ENCODE results near the gene OR2B2. TPM values are rescaled to one million over a fixed set of nuclear protein-coding genes. Genes with fewer than 3 reads are reported as not detected.
A peak's percentile ranks its signal among the peaks of the same experiment; 100 is the strongest.

The OR2B2 gene
- total and polyA plus RNA-seq, 2 of the 4 experiments (the other 2 are of a cell fraction): not detected

DNA sequence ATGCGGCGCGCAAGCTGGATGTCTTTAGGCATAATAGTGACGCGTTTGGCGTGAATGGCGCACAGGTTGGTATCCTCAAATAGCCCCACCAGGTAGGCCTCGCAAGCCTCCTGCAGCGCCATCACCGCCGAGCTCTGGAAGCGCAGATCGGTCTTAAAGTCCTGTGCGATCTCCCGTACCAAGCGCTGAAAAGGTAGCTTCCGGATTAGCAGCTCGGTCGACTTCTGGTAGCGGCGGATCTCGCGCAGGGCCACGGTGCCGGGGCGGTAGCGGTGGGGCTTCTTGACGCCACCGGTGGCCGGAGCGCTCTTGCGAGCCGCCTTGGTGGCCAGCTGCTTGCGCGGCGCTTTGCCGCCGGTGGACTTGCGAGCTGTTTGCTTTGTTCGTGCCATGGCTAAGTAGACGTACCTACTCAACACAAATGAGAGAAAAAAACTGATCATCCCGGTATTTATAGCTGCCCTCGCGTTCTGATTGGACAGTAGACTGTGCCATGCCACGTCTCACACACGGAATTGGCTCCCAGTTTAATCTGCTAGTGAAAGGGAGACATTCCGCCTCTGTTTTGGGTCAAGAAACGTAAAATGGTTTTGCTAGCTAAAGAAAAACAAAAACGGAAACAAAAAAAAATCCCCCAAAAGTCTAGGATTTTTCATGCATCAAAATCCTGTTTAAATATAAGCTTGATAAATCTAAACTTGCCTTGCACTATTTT is 40.1 kb downstream of the OR2B2 start (continued):
- no peak for TF ChIP-seq MAFK (IDR thresholded peaks at IDR 0.05; ENCODE audit: low read depth, low read length)
- TF ChIP-seq MXI1 (IDR thresholded peaks at IDR 0.05; ENCODE audit: borderline replicate concordance, low read depth, low read length): no peak

DNA sequence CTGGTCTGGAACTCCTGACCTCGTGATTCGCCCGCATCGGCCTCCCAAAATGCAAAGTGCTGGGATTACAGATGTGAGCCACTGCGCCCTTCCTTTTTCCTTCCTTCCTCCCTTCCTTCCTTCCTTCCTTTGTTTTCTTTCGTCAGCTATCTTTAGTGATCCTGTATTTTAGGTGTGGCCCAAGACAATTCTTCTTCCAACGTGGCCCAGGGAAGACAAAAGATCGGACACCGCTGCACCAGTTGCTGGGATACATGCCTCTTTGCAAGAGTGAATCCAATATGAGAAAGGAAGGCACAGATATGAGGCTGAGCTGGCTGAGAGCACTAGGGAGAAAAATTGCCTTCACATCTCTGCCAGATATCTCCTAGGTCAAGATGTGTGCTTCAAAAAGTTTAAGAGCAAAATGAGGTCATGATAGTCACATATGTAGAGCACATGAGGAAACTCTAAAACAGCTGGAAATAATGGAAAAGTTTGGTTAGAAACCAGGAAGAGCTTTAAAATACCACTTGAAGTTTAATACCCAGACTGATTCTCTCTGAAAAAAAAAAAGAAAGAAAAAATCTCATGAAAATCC is 41.8 kb downstream of the OR2B2 start:
- Histone ChIP-seq H4K8ac (ENCODE audit: low read depth in 2 of 2, low read length in 2 of 2) (no peak overlapping the region), H3K79me1 (ENCODE audit: low read depth in 1 of 2, low read length in 2 of 2) (0 out of 4 replicates have a peak, but pooled peaks cover 0 to 3% of the 10 kb centered on the region in 2 experiments), H4K20me1 (ENCODE audit: insufficient read depth, low read length) (no peaks in the 10 kb centered on the region), H2BK120ac (ENCODE audit: low read depth, low read length) (peak overlapping the region; percentile 62; the same call in 1 of the 2 replicates), H2AFZ (replicated peaks; ENCODE audit: low read length, poor library complexity) (no peak overlapping the region), H3K4me1 (ENCODE audit: control insufficient read depth, insufficient read depth, low read length) (peaks cover 3% of the 10 kb centered on the region; the same call in 1 of the 2 replicates), H3K36me3 (ENCODE audit: control insufficient read depth, insufficient read depth, low read length) (no peaks in the 10 kb centered on the region), H3K4me3 (ENCODE audit: insufficient read depth, low read depth, low read length) (no peak overlapping the region), H3K9ac (ENCODE audit: low read depth, low read length) (no peak overlapping the region), H2BK5ac (ENCODE audit: low read depth, low read length, poor library complexity, severe bottlenecking) (no peak overlapping the region), H3K27me3 (ENCODE audit: control insufficient read depth, insufficient read depth, low read length) (no peaks in the 10 kb centered on the region), H4K91ac (ENCODE audit: insufficient read depth, low read depth, low read length) (peak overlapping the region; percentile 40), H3K56ac (ENCODE audit: extremely low read depth, insufficient read depth, low read length) (no peak overlapping the region), H3K9me3 (ENCODE audit: control insufficient read depth, insufficient read depth, low read length) (no peaks in the 10 kb centered on the region), H3K23ac (ENCODE audit: low read depth, low read length) (no peak overlapping the region; the same call in 1 of the 2 replicates), H4K5ac (ENCODE audit: low read depth, low read length) (no peak overlapping the region), H2AK9ac (replicated peaks; ENCODE audit: low read depth, low read length, poor library complexity) (no peak overlapping the region), H3K27ac (ENCODE audit: insufficient read depth, low read length) (no peak overlapping the region), H3K14ac (replicated peaks; ENCODE audit: low read depth, low read length) (no peak overlapping the region), H3K9me1 (ENCODE audit: insufficient read depth, low read length) (no peaks in the 10 kb centered on the region), H2AK5ac (ENCODE audit: low read depth, low read length) (no peak overlapping the region), H2BK20ac (ENCODE audit: low read depth, low read length) (no peak overlapping the region), H3K4ac (ENCODE audit: low read depth, low read length) (no peak overlapping the region; the same call in 1 of the 2 replicates), H3K18ac (ENCODE audit: low read depth, low read length) (no peak overlapping the region), H3K4me2 (ENCODE audit: low read depth, low read length) (no peak overlapping the region), H2BK15ac (ENCODE audit: low read depth, low read length) (0 out of 3 replicates have a peak overlapping the region, but pooled peaks have one; percentile 2)
- ChIA-PET CTCF (no interaction called here), POLR2A (ENCODE audit: unreplicated experiment) (interaction anchor here (0.9 to 2.8 kb wide), 2 partner anchors 22 to 33 kb away, joined by 3 to 24 read pairs; a partner anchor contains a TSS)
- WGBS, 2 experiments (ENCODE audit: extremely low coverage in 2 of 2, insufficient read length in 1 of 2): no CpG with 5 or more reads among the region's 9 CpGs
- in situ Hi-C loops (cut with MboI; ENCODE audit: low sequenced_read_pairs): no loop called here
- DNase-seq: no peak
- dilution Hi-C loops (cut with HindIII; ENCODE audit: low sequenced_read_pairs, unreplicated experiment): no loop called here
- TF ChIP-seq RCOR1 (IDR thresholded peaks at IDR 0.05; ENCODE audit: insufficient replicate concordance, low read length) (no peak), SMC3 (IDR thresholded peaks at IDR 0.05; ENCODE audit: low read depth, low read length) (no peak), BHLHE40 (IDR thresholded peaks at IDR 0.05; ENCODE audit: low read depth, low read length) (no peak)
- TF ChIP-seq, protein P1, sequence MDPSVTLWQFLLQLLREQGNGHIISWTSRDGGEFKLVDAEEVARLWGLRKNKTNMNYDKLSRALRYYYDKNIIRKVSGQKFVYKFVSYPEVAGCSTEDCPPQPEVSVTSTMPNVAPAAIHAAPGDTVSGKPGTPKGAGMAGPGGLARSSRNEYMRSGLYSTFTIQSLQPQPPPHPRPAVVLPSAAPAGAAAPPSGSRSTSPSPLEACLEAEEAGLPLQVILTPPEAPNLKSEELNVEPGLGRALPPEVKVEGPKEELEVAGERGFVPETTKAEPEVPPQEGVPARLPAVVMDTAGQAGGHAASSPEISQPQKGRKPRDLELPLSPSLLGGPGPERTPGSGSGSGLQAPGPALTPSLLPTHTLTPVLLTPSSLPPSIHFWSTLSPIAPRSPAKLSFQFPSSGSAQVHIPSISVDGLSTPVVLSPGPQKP (IDR thresholded peaks at IDR 0.05; ENCODE audit: borderline replicate concordance, low read depth, low read length): no peak
- intact Hi-C loops (cut with micrococcal nuclease): no loop called here
- BruUV-seq (replicated peaks): no TSS peak
- no peak for ATAC-seq (ENCODE audit: low read depth)

Data from IMR-90 (cell line).